Spleen (tissue), 7 donors: Measurements from ENCODE around the gene GTF2I.

Experiments
- CTCF ChIP-seq, 11 experiments: fragments of 200-600 bp in 7 of 11; fragments of 450-650 bp in 4 of 11; sonication (generic) in 4 of 11; IDR thresholded peaks in 8 of 11; conservative IDR thresholded peaks in 3 of 11; 1 replicate in 7 of 11; 2 replicates in 4 of 11; pipeline versions ENCODE4 v1.4.0 to v1.8.0; 2016 to 2021; ENCODE audit warnings: antibody characterized with exemption in 11 of 11, inconsistent platforms in 4 of 11, mild to moderate bottlenecking in 1 of 11
- POLR2AphosphoS5 ChIP-seq, 3 donors: sonication (generic); formaldehyde crosslinking; IDR thresholded peaks; one replicate each; pipeline ENCODE4 v1.5.1; 2017; ENCODE audit warnings: antibody characterized with exemption in 3 of 3
- donor health status: DM: no; HTN: no; CAD: no; lungs with moderate emphysema.
- donor health status: DM: no; HTN: no; CAD: no.
- donor health status: DM: no; HTN: no; CAD: no.

GRCh38 chr7:74632505-74632904, 25.0 kb upstream of the GTF2I start:
- TF ChIP-seq CTCF (IDR thresholded peaks at IDR 0.05 in 8 of 11, conservative IDR thresholded peaks at IDR 0.05 in 3 of 11): no peak
- no peak for TF ChIP-seq POLR2AphosphoS5 (IDR thresholded peaks at IDR 0.05)
